Suprapubic skin (tissue), 3 donors: ENCODE measurements around the gene NPAS3.

Experiments used
- POLR2A ChIP-seq, 2 donors: fragments of 450-650 bp; IDR thresholded peaks; one replicate each; pipeline ENCODE4 v1.6.1; 2017; ENCODE audit warnings: antibody characterized with exemption in 2 of 2, mild to moderate bottlenecking in 2 of 2, moderate library complexity in 2 of 2
- TF ChIP-seq, protein P1 (sequence below), 2 donors: fragments of 200-600 bp in 1 of 2; fragments of 450-650 bp in 1 of 2; sonication (generic) in 1 of 2; IDR thresholded peaks; one replicate each; pipeline ENCODE4 v1.5.1; 2016 to 2019; ENCODE audit warnings: antibody characterized with exemption in 2 of 2, mild to moderate bottlenecking in 1 of 2, moderate library complexity in 1 of 2

DNA sequence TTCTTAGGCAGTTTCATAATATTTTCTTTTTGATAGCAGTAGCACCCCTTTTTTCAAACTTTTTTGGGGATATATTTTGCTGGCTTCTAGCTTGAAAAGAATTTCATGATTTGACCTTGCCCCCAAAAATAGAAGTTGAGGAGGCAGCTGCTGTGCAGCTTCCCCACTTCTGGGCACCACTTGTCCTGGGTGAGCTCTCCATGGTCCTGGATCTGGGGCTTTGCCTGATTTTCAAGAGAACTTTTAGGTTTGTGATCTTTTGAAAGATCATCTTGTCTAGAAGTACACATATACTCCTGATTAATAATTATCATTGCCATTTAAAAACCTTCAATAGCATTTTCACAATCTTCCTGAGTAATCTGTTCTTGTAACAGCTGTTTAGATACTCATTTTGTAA lies 271.6 kb downstream of the NPAS3 start:
- TF ChIP-seq, protein P1, sequence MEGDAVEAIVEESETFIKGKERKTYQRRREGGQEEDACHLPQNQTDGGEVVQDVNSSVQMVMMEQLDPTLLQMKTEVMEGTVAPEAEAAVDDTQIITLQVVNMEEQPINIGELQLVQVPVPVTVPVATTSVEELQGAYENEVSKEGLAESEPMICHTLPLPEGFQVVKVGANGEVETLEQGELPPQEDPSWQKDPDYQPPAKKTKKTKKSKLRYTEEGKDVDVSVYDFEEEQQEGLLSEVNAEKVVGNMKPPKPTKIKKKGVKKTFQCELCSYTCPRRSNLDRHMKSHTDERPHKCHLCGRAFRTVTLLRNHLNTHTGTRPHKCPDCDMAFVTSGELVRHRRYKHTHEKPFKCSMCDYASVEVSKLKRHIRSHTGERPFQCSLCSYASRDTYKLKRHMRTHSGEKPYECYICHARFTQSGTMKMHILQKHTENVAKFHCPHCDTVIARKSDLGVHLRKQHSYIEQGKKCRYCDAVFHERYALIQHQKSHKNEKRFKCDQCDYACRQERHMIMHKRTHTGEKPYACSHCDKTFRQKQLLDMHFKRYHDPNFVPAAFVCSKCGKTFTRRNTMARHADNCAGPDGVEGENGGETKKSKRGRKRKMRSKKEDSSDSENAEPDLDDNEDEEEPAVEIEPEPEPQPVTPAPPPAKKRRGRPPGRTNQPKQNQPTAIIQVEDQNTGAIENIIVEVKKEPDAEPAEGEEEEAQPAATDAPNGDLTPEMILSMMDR (IDR thresholded peaks at IDR 0.05), result no peak
- no peak for TF ChIP-seq POLR2A (IDR thresholded peaks at IDR 0.05)
